Erythroblast (primary cell): Measurements from ENCODE around the gene CNNM4.

Experiments
- GATA1 ChIP-seq: IDR thresholded peaks from 2 replicates; pipeline ENCODE4 v1.6.1; 2011; ENCODE audit warnings: low read depth, mild to moderate bottlenecking, control low read depth, low read length, moderate library complexity
- POLR2A ChIP-seq: IDR thresholded peaks from 2 replicates; pipeline ENCODE4 v1.6.1; 2011; ENCODE audit warnings: mild to moderate bottlenecking, low read length

- TF ChIP-seq POLR2A (no peak), GATA1 (no peak)
Observed at GRCh38 chr2:96839875-96840850, 79.5 kb downstream of the CNNM4 start.
